NCI-H510A treated with DMSO at 0.1 percent for 48 hours (cell line): ENCODE measurements around the gene DGCR8.

Experiments used
- DNase-seq: peaks from one replicate; lab custom pipeline; 2025; lab: John Stamatoyannopoulos, UW

DGCR8 gene

GRCh38 chr22:20089977-20090729 is 10.1 kb downstream of the DGCR8 start:
- DNase-seq: no peak

GRCh38 chr22:20090730-20091240 is 10.7 kb downstream of the DGCR8 start:
- DNase-seq: no peak

- DNase-seq: no peak
These were observed 11.8 kb downstream of the DGCR8 start for GRCh38 chr22:20091690-20092476.

- DNase-seq: no peak
These were observed 12.4 kb downstream of the DGCR8 start for GRCh38 chr22:20092477-20092854.

- DNase-seq: no peak
These were observed 13.6 kb downstream of the DGCR8 start for GRCh38 chr22:20093418-20094196.

GRCh38 chr22:20094197-20094807 is 14.3 kb downstream of the DGCR8 start:
- DNase-seq: no peak

- DNase-seq: no peak
These were observed 15.5 kb downstream of the DGCR8 start for GRCh38 chr22:20095521-20095920.

GRCh38 chr22:20096574-20097420 is 16.8 kb downstream of the DGCR8 start:
- DNase-seq: no peak

GRCh38 chr22:20099099-20099711 is 19.2 kb downstream of the DGCR8 start:
- no peak for DNase-seq

- no peak for DNase-seq
These were observed 21.6 kb downstream of the DGCR8 start for GRCh38 chr22:20101638-20102037.

GRCh38 chr22:20102203-20102780 is 22.3 kb downstream of the DGCR8 start:
- DNase-seq: no peak

GRCh38 chr22:20105456-20106204 is 25.6 kb downstream of the DGCR8 start:
- DNase-seq: no peak

- DNase-seq: no peak
These were observed 26.3 kb downstream of the DGCR8 start for GRCh38 chr22:20106205-20106848.

- DNase-seq: no peak
These were observed 26.8 kb downstream of the DGCR8 start for GRCh38 chr22:20106849-20107237.

GRCh38 chr22:20107471-20107901 is 27.4 kb downstream of the DGCR8 start:
- DNase-seq: no peak

- no peak for DNase-seq
These were observed 28.1 kb downstream of the DGCR8 start for GRCh38 chr22:20107951-20108756.

- no peak for DNase-seq
These were observed 28.8 kb downstream of the DGCR8 start for GRCh38 chr22:20108757-20109230.
